ENCODE measurements around the gene FOXK2. TPM values are rescaled to one million over a fixed set of nuclear protein-coding genes. Genes with fewer than 3 reads are reported as not detected.

The FOXK2 gene
- total and polyA plus RNA-seq, 2 of the 8 experiments (the other 6 are each of a cell fraction or from before 2014, with no cell fraction given) = 34.7 to 64.9 TPM

GRCh38 chr17:82571855-82572254 lies 52.3 kb downstream of the FOXK2 start (continued):
- TF ChIP-seq BACH1 (IDR thresholded peaks at IDR 0.05; ENCODE audit: low read length) (no peak), CHD1 (IDR thresholded peaks at IDR 0.05; ENCODE audit: low read depth, low read length) (no peak), ZNF274 (IDR thresholded peaks at IDR 0.05; ENCODE audit: borderline replicate concordance, extremely low read depth, low read length) (no peak), NANOG (IDR thresholded peaks at IDR 0.05; ENCODE audit: insufficient read depth, low read depth, low read length, poor library complexity, severe bottlenecking) (no peak)
